WI38 (cell line): ENCODE data around the gene CHL1.

Experiments
- H3K4me3 ChIP-seq: 2 replicates; pipeline ENCODE4 v1.5.1; 2011; ENCODE audit warnings: low read depth, mild to moderate bottlenecking, control low read depth, low read length
- CTCF ChIP-seq: IDR thresholded peaks from 2 replicates; pipeline ENCODE4 v1.5.1; 2012; ENCODE audit warnings: low read depth, mild to moderate bottlenecking, control low read depth, low read length

The CHL1 gene

GRCh38 chr3:192215-192929 lies 4.2 kb upstream of the CHL1 start:
- no peak for TF ChIP-seq CTCF
- no peak overlapping the region for H3K4me3 ChIP-seq

GRCh38 chr3:194001-194400 lies 2.6 kb upstream of the CHL1 start:
- no peak for TF ChIP-seq CTCF
- no peak overlapping the region for H3K4me3 ChIP-seq

GRCh38 chr3:194421-194820 lies 2.1 kb upstream of the CHL1 start:
- TF ChIP-seq CTCF: no peak
- H3K4me3 ChIP-seq: no peak overlapping the region

GRCh38 chr3:195666-196065 lies 897 bp upstream of the CHL1 start:
- H3K4me3 ChIP-seq: no peak overlapping the region
- TF ChIP-seq CTCF: no peak

- no peak for TF ChIP-seq CTCF
- H3K4me3 ChIP-seq: peak overlapping the region; percentile 55
Measured at GRCh38 chr3:197149-197827, 725 bp downstream of the CHL1 start.

GRCh38 chr3:197828-198491 lies 1.4 kb downstream of the CHL1 start:
- peak overlapping the region; percentile 55 for H3K4me3 ChIP-seq
- no peak for TF ChIP-seq CTCF

- no peak for TF ChIP-seq CTCF
- no peak overlapping the region for H3K4me3 ChIP-seq
Measured at GRCh38 chr3:199835-200234, 3.3 kb downstream of the CHL1 start.
